Parathyroid adenoma (tissue), 2 donors: ENCODE measurements around the gene MYADML2.

Source experiments
- H2AFZ ChIP-seq: fragments of 300-600 bp; sonication (generic); one replicate; pipeline ENCODE4 v1.7.0; 2017; ENCODE audit warnings: antibody characterized with exemption, mild to moderate bottlenecking
- H3K27ac ChIP-seq: fragments of 300-600 bp; sonication (generic); one replicate; pipeline ENCODE4 v1.7.0; 2017
- H3K27me3 ChIP-seq: fragments of 300-600 bp; sonication (generic); one replicate; pipeline ENCODE4 v1.7.0; 2017; ENCODE audit warnings: low read length; ENCODE audit not compliant: control insufficient read depth, insufficient read depth
- H3K36me3 ChIP-seq: fragments of 300-600 bp; sonication (generic); one replicate; pipeline ENCODE4 v1.7.0; 2017; ENCODE audit warnings: low read length; ENCODE audit not compliant: control insufficient read depth, insufficient read depth
- H3K4me1 ChIP-seq: fragments of 300-600 bp; sonication (generic); one replicate; pipeline ENCODE4 v1.7.0; 2017; ENCODE audit warnings: control low read depth
- H3K4me2 ChIP-seq: fragments of 300-600 bp; sonication (generic); one replicate; pipeline ENCODE4 v1.7.0; 2017; ENCODE audit warnings: low read length
- H3K4me3 ChIP-seq: fragments of 300-600 bp; sonication (generic); one replicate; pipeline ENCODE4 v1.7.0; 2017; ENCODE audit warnings: low read depth, low read length
- H3K79me2 ChIP-seq: fragments of 300-600 bp; sonication (generic); one replicate; pipeline ENCODE4 v1.7.0; 2017; ENCODE audit warnings: control low read depth
- H3K9ac ChIP-seq: fragments of 300-600 bp; sonication (generic); one replicate; pipeline ENCODE4 v1.7.0; 2017; ENCODE audit warnings: mild to moderate bottlenecking
- H3K9me3 ChIP-seq: fragments of 300-600 bp; sonication (generic); one replicate; pipeline ENCODE4 v1.7.0; 2017; ENCODE audit warnings: low read length; ENCODE audit not compliant: control insufficient read depth
- CTCF ChIP-seq: fragments of 300-600 bp; sonication (generic); IDR thresholded peaks from one replicate; pipeline ENCODE4 v1.7.0; 2017; ENCODE audit warnings: antibody characterized with exemption, mild to moderate bottlenecking
- donor health status: primary hyperparathyroidism.

MYADML2 gene

DNA sequence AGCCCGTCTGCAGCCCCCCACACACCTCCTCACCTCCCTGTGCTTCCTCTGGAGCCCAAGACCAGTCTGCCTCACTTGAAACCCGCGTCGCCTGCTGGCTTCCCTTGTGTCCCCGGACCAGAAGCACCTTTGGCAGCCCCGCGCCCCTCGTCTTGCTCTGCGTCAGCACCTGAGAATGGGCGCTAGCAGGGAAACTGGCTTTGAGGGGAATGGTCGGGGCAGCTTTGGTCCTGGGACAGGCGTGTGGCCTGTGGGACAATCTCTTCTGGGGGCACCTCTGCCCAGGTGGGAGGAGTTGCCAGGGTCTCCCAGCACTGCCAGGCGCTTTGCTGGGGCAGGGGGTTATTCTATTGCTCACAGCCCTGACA is 15.9 kb downstream of the MYADML2 start:
- H3K27ac ChIP-seq: no peak overlapping the region
- H3K9ac ChIP-seq: no peak overlapping the region
- no peaks in the 10 kb centered on the region for H3K79me2 ChIP-seq
- H3K9me3 ChIP-seq: no peaks in the 10 kb centered on the region
- no peak overlapping the region for H3K4me2 ChIP-seq
- H3K4me1 ChIP-seq: peaks cover 2% of the 10 kb centered on the region
- H2AFZ ChIP-seq: no peak overlapping the region
- no peak for TF ChIP-seq CTCF
- H3K36me3 ChIP-seq: no peaks in the 10 kb centered on the region
- no peak overlapping the region for H3K4me3 ChIP-seq
- H3K27me3 ChIP-seq: no peaks in the 10 kb centered on the region

DNA sequence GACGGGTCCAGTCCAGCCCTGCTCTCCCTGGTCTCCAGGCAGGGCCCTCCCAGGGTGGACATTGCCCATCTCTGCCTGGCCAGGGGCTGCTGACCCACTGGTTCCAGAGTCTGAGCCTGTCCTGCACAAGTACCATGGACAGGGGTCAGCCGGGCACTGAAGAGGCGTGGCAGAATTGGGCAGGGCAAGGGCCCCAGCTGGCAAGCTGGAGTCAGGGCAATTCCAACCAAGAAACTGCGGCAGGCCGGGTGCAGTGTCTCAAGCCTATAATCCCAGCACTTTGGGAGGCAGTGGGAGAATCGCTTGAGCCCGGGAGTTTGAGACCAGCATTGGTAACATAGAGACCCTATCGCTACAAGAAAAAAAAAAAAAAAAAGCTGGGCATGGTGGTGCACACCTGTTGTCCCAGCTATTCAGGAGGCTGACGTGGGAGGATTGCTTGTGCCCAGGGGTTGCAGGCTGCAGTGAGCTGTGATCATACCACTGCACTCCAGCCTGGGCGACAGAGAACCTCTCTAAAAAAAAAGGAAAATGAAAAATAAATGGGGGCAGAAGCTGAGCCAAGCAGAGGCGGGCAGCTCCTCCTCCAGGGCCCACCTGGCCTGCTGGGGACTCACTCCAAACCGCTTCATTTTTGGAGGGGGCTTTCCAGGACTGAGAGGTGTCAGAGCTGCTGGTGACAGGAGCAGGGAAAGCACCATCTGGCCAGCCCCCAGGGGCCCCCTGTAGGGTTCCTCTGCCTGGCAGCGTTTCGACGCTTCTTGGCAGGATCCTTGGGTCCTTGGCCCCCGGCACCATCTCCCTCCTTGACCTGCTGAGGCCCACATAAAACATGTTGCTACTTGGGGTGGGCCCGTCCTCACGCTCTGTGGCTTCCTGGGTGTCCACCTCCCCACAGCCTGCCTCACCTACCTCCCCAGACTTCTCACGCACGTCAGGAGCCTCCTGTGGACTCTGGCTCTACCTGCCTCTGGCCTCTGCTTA is 16.6 kb downstream of the MYADML2 start:
- Histone ChIP-seq H3K9ac (no peak overlapping the region), H3K9me3 (no peaks in the 10 kb centered on the region), H3K79me2 (no peaks in the 10 kb centered on the region), H3K27me3 (no peaks in the 10 kb centered on the region), H3K4me2 (no peak overlapping the region), H3K27ac (no peak overlapping the region), H3K36me3 (no peaks in the 10 kb centered on the region), H3K4me1 (peaks cover 2% of the 10 kb centered on the region), H3K4me3 (no peak overlapping the region), H2AFZ (no peak overlapping the region)
- TF ChIP-seq CTCF: no peak

DNA sequence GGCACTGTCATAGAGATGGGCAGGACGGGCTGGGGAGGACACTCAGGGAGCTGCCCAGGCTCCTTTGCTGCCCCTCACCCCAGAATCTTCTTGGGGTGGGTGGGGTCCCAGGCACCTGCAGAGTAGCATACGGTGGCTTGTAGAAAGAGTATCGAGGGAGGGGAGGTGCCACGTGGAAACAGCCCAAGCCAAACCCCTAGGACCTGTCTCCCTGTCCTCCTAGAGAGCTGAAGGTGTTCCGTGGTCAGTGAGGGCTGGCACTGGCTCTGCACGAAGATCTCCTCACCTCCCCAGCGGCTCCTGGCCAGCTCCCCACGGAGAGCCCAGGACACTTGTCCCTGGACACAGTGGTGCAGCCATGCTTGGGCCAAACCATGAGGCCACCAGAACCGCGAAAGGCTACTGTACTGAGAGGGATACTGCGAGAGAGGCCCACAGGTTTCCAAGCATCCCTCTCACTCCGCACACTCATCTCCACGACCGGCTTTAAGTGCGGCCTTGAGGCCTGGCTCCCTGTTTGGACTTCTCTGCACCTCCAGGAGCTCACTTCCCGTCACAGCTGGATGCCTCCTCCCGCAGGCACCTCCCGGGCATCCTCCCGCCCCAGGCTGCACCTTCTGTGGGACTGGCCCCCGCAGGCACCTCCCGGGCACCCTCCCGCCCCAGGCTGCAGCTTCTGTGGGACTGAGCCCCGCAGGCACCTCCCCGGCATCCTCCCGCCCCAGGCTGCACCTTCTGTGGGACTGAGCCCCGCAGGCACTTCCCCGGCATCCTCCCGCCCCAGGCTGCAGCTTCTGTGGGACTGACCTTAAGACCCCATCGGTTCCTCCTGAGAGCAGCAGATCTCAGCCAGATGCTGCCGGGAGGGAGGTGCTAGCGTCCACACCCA is 17.5 kb downstream of the MYADML2 start:
- TF ChIP-seq CTCF: no peak
- no peaks in the 10 kb centered on the region for H3K9me3 ChIP-seq
- no peaks in the 10 kb centered on the region for H3K27me3 ChIP-seq
- no peaks in the 10 kb centered on the region for H3K36me3 ChIP-seq
- peak overlapping the region; percentile 99 for H3K4me2 ChIP-seq
- H3K27ac ChIP-seq: no peak overlapping the region
- peaks cover 2% of the 10 kb centered on the region for H3K79me2 ChIP-seq
- no peak overlapping the region for H3K9ac ChIP-seq
- H3K4me1 ChIP-seq: peaks cover 8% of the 10 kb centered on the region
- H3K4me3 ChIP-seq: peak overlapping the region; percentile 76
- H2AFZ ChIP-seq: no peak overlapping the region

- Histone ChIP-seq H3K4me3 (peak overlapping the region; percentile 76), H3K79me2 (peaks cover 2% of the 10 kb centered on the region), H3K27me3 (no peaks in the 10 kb centered on the region), H2AFZ (peak overlapping the region; percentile 71), H3K9me3 (no peaks in the 10 kb centered on the region), H3K4me1 (peaks cover 16% of the 10 kb centered on the region), H3K9ac (peak overlapping the region; percentile 30), H3K4me2 (peak overlapping the region; percentile 99), H3K27ac (no peak overlapping the region), H3K36me3 (no peaks in the 10 kb centered on the region)
- no peak for TF ChIP-seq CTCF
Observed at GRCh38 chr17:81928544-81929252, 18.3 kb downstream of the MYADML2 start.
